SKM-1 treated with dmso at 0.1 percent for 144 hours (cell line): ENCODE results near the gene DCD.
"Not testable (repeated sequence)": the region's sequence is repeated elsewhere in the genome, so short reads cannot be mapped to it uniquely, and the experiment has no call there.

Experiments used
- DNase-seq: peaks from one replicate; lab custom pipeline; 2025; ENCODE audit not compliant: unreplicated experiment; lab: John Stamatoyannopoulos, UW

Gene DCD

DNA sequence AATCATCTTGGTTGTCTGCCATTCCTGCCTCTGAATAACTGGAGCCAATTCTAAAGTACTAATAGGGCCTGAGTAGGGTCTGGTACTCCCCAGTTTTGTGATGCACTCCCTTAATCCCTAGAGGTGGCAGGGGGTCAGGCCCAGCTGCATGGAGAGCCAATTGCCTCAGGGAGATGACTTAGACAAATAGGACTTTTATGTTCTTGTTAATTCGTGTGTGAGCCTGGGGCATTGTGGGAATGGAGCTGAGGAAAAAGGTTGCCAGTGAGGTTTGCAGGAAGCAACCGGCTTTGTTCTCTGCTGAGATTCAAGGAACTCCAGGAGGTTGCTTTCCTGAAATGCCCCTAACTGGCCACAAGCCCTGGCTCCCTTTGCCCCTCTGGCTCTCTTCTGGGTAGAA, 6.8 kb upstream of the DCD start:
- no peak for DNase-seq

DNA sequence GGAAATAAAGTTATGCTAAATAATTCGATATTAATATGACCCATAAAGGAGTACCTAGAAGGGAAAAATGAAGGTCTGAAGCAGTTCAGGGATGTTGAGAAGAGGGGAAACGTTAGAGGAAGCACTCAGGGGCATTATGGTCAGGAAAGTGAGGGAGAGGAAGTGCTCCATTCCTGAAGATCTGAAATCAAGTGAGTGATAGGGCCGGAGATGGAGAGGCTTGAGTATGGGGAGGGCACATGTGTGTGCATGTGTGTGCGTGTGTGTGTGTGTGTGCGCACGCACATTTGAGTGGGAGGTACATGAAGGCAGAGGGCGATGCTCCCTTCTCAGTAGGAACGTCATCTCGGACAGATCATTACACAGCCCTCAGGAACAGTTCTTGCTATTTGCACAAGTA, 4.9 kb upstream of the DCD start:
- no peak for DNase-seq

DNA sequence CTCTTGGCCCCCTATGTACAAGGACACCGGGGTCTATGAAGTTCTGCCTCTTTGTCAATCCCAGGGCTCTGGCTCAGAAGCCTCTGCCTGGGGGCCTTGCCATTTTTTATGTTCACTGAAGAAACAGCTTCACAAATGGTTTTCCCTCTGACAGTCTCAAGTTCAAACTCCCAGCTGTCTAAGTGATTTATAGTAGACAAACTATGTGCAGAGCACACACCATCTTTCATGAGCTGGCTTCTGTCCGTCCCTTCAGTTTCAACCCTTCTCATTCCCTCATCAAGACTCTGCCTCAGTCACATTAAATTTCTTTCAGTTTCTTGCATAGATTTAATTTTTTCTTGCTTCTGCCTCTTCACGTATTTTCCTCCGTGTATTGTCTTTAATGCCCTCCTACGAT, 2.7 kb upstream of the DCD start:
- DNase-seq = no peak

DNA sequence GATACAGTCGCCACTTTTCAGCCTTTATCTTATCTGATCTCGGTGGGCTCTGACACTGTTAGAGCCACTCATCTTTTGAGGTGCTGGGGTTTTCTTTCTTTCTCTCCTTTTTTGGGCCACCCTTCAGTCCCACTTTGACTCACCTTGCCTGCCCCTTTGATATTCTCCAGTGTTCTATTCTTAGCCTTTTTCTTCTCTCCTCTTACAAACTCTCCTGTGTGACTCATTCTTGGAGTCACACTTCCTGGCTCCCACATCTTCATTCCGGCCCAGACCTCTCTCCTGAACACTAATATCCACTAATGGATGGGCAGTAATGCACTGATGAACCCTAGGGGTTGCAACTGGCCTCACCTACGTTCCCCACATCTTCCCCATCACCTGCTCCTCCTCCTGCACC, 2.2 kb upstream of the DCD start:
- no peak for DNase-seq

DNA sequence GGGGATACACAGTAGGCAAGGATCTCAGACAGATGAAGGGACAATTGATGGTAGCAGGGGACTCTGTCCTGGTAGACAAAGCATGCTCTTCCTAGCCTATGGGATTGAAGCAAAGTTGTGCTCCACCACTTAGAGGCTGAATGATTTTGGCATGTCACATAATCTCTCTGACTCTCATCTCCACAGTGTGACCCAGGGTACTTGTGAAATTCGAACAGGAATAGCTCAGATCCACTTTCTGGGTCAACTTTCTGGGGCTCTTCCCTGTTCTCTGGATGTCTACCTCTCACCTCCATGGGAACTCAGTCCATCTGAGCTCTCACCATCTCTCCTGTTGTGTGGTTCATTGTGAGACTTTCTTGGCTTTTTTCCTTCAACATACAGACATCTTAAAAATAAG, 1.7 kb upstream of the DCD start:
- DNase-seq = no peak

DNA sequence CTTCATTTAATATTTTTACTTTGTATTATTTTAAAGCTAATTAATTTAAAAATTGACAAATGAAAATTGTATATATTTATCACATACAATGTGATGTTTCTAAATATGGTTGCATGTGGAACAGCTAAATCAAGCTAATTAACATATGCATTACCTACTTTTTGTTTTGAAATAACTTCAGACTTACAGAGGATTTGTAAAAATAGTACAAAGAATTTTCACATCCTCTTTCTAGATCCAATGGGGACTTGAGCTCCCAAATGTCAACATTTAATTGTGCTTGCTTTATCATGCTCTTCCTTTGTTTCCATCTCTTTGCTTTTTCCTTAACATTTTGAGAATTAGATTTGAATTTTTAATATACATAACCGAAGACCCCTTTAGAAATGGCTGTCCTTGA, 6.6 kb downstream of the DCD start:
- DNase-seq = no peak

DNA sequence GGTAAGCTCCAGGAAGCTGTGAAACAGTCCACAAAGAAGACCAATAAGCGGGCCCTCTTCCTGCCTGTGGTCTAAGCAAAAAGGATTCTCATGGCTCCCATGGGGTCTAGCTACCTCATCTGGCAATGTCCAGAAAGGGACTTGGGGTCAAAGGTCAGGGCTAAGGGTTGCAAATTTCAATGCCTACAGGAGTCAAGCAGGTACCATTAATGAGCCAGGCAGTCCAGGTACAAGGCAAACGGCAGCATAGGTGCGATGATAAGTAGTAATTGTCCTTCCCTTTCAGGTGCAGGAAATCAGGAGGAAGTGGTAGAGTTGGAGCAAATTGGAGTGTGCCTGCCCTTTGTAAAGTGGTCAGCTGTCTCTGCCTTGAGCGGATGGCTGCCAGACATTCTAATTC, 7.1 kb downstream of the DCD start:
- no peak for DNase-seq

DNA sequence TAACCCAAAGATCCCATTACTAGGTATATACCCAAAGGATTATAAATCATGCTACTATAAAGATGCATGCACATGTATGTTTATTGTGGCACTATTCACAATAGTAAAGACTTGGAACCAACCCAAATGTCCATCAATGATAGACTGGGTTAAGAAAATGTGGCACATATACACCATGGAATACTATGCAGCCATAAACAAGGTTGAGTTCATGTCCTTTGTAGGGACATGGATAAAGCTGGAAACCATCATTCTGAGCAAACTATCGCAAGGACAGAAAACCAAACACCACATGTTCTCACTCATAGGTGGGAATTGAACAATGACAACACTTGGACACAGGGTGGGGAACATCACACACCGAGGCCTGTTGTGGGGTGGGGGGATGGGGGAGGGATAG, 9.1 kb downstream of the DCD start:
- not testable (repeated sequence) for DNase-seq

DNA sequence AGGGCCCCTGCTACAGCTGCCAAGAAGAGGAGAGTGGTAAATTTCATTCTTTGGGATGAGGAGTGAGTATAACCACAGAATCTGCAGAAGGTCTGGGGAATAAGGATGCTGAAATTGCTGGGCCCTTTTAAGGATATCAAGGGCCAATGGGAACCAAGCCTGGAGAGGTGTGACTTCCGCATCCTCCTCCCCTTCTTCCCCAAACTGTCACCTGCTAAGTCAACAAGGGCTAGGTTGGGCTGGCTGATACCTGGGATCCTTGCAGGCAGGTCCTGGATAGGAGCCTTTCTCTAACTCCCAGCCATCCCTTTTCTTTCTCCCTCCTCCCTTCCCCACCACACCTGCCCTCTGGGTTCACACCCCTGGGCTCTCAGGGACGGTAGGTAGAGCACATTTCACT, 13.4 kb downstream of the DCD start, which contains the start of gene LACRT:
TSS of gene LACRT (minus strand) at position 101 of the 400 bp plus-strand sequence. CDS start at position 47, 54 bp downstream.
- no peak for DNase-seq

DNA sequence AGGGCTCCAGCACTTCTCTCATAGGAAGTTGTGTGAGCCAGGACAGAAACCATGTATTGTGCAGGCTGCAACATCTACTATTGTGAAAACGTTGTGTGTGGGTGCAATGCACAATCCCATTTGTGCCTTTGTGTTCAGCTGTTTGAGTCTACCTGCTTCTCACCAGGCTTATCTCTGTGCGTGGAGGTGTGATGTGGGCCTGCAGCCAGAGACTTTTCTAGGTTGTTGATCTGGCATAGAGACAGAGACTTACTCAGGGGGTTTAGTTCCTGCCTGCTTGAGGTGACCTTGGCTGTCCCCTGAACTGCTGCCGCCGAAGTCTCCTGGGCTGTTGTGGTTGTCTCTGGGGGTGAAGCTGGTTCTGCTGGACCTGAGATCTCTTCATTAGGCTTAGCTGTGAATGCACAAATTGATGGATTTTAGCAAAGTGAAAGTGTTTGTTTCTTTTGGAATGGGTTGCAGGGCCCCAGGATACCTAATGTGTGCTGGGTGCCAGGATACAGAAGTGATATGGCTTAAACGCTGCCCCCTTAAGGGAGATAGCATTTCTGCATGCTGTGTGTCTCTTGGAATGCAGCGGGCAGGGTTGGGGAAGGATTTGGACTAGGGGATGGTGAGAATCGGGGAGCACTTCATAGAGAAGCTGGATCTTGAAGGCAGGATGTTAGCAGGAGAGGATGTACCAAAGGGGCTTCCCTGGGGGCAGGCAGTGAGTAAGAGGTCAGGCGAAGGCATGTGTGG, 16.0 kb downstream of the DCD start:
- no peak for DNase-seq

DNA sequence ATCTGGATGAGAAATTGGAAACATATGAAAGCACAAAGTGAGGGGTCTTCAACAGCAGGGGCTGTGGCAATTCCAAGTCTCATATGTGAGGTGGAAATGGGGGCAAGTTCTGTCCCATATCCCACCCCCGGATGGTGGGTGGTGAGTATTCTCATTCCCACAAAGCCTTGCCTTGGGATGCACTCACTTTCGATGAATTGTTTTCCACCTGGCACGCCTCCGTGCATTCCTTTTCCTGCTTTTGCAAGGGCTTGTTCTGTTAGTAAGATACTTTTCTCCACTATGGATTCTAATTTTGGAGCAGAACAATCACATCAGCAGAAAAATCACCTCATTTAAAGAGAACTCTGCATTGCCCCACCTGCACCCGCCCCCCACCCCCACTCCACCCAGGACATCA, 16.6 kb downstream of the DCD start:
- DNase-seq = no peak

DNA sequence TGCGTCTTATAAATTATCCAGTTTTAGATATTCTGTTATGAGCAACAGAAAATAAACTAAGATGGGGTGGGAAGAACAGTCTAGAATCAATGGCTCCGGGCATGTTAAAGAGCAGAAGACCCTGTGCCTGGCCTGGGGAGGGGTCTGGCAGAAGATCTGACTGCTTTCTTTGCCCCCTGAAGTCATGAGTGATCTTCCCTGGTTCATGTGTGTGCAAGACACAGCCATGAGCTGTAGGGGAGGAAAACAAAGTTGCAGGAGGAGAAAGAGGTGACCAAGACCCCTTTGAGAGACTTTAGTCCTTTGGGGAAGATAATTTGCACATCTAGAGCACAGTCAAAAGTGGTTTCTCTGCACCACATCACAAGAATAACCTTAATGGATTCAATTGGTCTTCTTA, 18.2 kb downstream of the DCD start:
- no peak for DNase-seq

DNA sequence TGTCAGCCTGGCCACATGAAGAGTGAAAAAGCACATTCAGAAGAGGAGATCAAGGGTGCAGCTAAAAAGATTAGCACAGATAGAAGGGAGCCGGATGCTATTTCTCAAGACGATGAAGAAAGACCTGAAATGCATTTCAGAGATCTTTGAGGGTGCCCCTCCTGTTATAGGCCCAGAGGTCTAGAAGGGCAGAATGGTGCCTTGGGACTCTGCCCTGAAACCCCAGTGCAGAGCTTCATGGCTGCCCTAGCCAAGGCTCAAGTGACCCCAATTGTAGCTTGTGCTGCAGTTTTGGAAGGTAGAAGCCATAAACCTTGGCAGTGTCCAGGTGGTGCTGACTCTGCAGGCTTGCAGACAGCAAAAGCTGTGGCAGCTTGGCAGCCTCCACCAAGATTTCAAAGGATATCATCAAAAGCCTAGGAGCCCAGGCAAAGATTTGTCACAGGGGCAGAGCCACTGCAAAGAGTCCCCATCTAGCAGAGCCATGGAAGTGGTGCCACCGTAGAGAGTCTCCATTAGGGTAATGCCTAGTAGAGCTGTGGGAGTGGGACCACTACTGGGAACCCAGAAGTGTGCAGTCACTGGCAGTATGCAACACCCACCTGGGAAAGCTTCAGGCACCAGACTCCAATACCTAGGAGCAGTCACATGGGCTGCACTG, 19.8 kb downstream of the DCD start:
- no peak for DNase-seq

DNA sequence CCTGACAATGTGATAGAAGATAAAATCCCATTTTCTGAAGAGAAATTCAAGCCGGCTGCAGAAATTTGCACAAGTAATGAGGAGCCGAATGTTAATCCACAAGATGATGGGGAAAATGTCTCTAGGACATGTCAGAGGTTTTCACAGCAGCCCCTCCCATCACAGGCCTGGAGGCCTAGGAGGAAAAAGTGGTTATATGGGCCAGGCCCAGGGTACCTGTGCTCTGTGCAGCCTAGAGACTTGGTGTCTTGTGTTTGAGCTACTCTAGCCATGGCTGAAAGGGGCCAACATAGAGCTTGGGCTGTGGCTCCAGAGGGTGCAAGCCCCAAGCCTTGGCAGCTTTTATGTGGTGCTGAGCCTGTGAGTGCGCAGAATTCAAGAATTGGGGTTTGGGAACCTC, 20.9 kb downstream of the DCD start:
- DNase-seq = no peak

DNA sequence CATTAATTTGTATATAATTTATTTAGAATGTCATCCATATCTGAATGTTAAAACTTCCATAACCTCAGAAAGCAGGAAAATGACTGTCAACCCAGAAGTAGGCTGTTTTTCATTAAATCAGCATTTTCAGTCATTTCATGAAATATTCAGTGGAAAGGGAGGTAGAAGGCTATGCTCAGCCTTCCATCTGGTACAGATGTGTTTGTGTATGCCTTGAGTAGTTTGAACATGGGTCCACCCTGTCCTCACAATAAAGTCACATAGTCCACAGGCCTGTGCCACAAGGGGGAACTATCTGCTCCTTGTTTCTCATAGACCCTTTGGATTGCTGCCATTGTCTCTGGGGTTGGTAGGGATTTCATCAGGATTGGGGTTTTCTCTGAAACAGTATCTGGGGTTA, 22.6 kb downstream of the DCD start:
- DNase-seq = no peak

DNA sequence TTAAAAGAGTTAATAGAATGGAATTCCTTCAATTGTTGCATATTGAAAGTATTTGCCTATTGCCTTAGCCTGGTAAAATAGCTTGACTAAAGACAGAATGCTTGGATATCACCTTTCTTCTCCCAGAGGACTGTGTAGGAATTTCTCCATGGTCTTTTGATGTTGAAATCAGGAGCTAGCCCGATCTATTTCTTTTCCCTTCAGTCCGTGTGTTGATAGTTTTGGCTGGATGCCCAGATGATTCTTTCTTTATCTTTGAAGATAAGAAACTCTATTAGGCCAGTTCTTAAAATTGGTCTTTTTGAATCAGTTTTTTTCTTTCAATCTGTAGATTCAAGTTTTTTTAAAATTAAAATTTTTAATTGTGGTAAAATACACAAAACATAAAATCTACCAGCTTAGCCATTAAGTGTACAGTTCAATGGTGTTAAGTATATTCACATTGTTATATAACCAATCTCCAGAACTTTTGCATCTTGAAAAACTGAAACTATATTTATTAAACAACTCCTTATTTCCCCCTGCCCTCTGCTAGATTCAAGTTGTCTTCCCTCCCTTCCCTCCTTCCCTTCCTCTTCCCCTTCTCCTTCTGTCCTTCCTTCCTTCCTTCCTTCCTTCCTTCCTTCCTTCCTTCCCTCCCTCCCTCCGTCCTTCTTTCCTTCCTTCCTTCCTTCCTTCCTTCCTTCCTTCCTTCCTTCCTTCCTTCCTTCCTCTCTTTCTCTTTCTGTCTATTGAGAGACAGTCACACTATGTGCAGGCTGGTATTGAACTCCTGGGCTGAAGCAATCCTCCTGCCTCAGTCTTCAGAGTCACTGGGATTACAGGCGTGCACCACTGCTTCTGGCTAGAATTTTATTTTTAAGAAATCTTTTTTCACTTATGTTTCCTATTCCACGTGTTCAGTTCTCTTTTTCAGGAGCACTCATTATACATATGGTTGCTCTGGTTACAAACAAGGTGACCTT, 23.6 kb downstream of the DCD start:
- DNase-seq = no peak

DNA sequence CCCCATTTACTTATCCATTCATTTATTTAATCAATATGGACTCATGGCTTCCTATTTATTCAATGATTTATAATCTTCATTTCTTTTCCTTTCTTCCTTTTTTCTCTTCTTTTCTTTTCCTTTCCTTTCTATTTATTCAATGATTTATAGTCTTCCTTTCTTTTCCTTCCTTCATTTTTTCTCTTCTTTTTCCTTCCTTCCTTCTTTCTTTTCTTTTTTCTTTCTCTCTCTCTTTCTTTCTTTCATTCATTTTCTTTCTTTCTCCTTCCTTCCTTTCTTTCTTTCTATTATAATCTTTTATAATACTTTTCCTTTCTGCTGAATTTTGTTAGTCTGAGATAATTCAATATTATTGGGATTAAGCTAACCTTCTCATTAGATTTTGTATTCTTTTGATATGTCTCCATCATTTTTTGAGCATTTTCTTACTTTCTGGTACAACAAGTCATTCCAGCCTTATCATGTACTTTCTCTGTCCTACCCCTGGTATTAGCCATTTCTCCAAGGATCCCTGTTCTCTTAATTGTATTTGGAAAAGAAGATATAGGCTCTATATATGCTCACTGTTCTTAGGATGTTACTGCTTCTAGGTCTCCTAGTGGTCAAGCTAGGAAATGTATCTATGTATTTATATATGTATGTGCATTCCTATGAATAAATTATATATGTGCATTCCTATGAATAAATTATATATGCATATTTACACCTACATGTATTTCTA, 25.5 kb downstream of the DCD start:
- no peak for DNase-seq

DNA sequence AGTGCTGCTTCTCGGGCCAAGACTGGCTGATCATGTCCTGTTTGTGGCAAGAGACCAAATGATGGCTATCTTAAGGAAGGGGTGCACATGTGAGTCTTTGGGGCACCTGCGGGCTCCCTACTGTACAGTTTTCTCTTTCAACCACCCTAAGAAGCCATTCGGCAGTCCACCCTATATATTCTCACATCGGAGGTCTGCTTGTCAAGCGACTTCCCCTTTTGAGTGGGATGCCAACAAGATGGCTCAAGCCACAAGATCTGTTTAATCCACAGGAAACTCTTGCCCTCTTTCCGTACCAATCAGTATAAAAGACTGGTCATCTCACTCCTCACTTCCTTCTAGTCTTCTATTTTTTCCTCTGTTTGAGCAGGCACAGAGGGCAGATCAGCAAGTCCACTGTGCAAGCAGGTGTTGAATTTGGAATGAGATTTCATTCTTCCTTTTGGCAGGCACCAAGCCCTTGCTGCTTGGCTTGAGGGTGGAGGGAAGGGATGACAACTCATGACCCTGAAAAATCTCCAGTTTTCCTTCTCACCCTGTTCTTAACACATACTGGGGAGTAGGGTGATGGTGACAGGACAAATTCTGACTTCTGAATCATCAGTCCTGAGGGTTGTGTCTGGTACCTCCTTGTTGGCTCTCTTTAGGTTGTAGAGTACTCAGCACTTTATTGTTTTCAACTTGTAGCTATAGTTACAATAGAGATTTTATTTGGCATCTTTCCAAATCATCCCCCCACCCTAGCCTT, 31.1 kb downstream of the DCD start:
- no peak for DNase-seq

DNA sequence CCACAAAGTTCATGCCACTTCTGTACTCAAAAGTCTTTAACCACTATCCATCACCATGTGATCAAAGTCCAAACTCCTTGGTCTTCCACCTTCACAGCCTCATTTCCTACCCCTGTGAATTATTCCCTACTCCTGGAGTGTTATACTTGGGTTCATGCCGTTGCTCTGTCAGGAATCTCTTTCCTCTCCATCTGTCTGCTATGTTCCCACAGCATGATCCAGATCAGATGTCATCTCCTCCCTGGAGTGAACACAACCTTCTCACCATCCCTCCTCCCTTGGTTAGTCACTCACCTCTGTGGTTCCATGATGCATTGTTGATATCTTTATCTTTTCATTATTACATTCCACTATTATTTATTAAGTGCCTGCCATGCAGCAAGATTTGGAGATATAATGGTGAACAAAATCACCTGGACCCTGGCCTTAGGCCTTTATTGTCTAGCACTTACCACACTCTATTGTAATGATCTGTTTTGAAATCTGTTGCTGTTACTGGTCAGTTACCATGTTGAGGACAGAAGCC, 35.9 kb downstream of the DCD start:
- DNase-seq = no peak

DNA sequence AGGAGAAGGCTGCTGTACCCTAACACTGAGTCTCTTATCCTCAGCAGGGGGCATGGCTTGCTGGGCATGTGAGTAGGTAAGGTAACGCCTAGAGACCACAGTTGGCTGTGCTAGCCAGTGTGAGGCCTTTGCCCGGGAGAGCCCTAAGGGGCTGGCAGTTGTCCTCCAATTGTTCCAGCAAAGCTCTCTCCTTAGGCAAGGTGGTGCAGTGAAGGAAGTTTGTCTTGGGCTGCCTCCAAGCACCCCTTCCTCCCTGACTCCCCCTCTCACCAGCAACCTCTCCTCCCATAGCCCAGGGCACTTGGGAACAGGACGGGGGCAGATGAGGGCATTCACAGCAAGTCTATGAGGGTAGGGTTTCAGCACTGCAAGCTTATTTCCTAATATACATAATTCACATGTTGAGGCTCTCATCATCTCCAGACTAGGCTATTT, 36.4 kb downstream of the DCD start:
- no peak for DNase-seq
